Left kidney (tissue), 2 donors: ENCODE measurements around the gene GALNT18. TPM values are rescaled to one million over a fixed set of nuclear protein-coding genes. Genes with fewer than 3 reads are reported as not detected.
"Not testable (repeated sequence)": the region's sequence is repeated elsewhere in the genome, so short reads cannot be mapped to it uniquely, and the experiment has no call there.

Experiments
- DNase-seq: peaks from one replicate; pipeline ENCODE4 v3.0.0-alpha.2; 2013
- polyA plus RNA-seq: library from polyadenylated mRNA; unstranded; fragments of 120-200 nt; gene quantifications from one replicate; pipeline ENCODE4 v1.2.1, GENCODE V29; 2013; ENCODE audit not compliant: insufficient read length

Gene GALNT18
- polyA plus RNA-seq, 1 donor, result 20.8 TPM

DNA sequence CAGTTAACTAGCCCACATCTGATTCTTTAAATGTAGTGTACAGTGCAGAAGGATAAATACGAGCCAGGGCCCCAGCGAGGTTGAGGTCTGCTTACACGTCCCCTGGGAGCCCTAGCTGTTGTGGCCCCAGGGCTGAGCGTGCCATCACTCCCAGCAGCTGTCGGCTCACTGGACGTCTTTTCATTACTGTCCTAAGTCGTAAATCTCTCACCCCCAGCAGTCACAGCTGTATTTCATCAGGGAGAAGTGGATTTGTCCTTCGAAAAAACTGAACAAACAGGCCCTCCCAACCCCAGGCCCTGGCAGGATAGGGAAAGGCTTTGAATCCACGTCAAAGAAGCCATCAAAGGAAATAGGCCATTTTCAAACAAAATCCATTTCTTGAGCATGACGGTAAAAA is 158.4 kb downstream of the GALNT18 start:
- DNase-seq, result peak; percentile 47

DNA sequence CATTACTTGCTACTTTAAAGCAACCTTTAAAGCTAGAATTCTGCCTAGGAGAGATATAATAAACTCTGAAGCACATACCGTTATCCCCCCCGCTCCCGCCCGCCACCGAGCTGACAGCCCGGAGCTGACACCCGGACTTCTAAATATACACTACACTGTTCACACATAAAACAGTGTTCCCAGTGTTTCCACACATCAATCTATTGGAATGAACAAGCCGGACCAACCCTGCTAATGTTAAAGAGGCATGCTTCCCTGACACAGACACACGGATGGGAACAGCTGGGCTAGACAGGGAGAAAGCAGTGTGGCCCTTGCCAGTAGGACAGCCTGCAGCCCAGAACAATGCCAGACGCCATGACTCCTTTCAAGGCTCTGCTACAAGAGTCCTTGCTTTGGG is 160.3 kb downstream of the GALNT18 start:
- no peak for DNase-seq

GRCh38 chr11:11459578-11459977 is 162.2 kb downstream of the GALNT18 start:
- DNase-seq, result no peak

DNA sequence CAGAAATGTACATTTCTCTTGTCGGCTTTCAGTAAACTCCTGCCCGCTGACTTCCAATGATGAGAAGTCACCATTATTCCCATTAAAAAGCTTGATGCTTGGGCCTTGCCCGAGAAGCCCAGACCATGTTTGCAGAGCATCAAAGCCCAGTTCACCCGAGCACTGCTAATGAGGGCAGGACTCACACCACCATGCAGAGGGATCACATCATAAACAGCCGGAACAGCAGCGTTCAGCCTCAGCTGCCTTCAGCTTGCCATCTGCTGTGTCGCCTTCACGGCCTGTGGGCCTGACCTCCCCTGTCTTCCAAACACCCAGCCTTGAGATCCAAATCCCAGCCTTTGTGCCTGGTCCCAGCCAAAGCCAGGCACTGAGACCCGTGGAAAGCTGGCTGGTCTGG is 163.3 kb downstream of the GALNT18 start:
- no peak for DNase-seq

DNA sequence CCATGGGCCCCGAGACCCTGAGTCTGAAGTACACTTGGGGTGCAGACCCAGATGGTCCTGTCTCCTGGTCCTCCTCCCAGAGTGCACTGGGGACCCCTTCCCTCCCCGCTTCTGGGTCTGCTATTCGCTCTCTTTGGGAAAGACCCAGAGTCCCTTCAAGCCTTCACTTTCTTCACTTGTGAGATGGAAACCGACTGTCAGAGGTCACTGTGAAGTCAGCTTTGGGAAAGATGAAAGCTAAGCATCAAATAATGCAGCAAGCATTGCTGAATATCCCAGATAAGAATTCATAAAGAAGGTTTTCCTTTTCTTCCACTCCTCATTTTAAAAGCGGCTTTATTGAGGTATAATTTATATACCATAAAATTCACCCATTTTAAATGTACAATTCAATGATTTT is 163.8 kb downstream of the GALNT18 start:
- no peak for DNase-seq

GRCh38 chr11:11456866-11457265 is 164.9 kb downstream of the GALNT18 start:
- DNase-seq, result no peak

DNA sequence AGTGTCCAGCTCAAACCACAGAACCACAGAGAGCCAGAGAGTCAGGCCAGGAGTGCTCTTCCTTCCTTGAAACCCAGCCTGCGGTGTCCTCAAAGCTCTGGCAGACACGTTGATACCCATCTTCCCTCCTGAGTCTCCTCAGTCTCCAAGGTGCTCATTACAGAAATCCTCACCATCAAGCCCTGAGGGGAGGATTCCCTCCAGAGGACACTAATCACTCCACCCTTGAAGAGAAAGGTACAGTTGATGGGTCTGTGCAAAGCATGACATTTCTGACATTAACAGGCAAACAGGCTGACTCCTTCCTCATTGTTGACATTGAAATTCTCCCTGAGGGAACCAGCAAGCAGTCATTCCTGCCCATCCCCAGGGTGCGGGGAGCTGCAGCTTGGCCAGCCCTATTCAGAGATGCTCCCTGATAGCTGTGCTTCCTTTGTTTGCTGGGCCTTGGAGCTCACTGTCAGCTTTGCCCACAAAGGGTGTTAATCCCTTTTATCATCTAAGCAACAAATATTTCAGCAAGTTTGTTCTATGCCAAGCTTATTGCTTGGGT is 167.1 kb downstream of the GALNT18 start:
- DNase-seq, result no peak

- no peak for DNase-seq
Measured at GRCh38 chr11:11451501-11452005, 170.3 kb downstream of the GALNT18 start.

DNA sequence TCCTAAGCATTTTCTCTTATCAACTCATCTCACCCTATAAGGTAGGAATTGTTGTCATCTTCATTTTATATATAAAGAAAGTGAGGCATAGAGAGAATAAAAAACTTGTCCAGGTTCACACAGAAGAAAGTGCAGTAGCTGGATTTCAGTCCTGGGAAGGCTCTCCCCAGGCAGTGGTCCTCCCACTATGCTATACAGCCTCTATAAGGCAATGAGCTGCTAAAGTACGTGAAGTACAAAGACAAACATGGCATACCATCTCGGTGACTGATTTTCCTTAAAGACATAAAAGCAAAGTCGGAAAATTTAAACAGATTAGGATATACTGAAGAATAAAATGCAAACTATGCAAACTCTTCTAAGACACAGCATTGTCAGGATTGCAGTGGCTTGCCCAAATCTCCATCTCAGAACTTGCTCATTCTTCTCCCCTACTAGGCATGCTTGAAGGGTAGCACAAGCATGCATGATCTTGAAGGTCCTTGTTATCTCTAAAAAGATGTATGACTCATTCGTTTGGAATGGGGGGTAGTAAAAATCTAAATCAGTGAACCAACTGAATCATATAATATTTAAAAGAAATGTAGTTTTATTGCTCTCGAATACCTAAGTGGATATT is 171.0 kb downstream of the GALNT18 start:
- no peak for DNase-seq

- no peak for DNase-seq
Measured at GRCh38 chr11:11449327-11449726, 172.5 kb downstream of the GALNT18 start.

GRCh38 chr11:11448626-11449025 is 173.2 kb downstream of the GALNT18 start:
- no peak for DNase-seq

GRCh38 chr11:11447601-11448000 is 174.2 kb downstream of the GALNT18 start:
- not testable (repeated sequence) for DNase-seq

- DNase-seq, result no peak
Measured at GRCh38 chr11:11446967-11447366, 174.8 kb downstream of the GALNT18 start.

DNA sequence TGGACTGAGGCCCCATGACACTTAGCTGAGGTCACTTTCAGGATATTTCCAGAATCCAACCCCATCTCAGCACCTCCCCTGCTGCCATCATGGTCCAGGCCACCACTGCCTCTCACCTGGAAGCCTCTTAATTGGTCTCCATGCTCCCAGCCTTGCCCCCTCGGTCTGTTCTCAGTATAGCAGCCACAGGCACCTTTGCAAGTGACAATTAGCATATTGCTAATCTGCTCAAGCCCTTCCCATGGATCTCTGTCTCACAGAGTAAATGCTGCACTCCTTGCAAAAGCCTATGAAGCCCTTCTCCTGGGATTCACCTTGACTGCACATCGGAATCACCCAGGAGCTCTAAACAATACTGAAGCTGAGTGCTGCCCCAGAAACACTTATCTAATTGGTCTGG is 175.2 kb downstream of the GALNT18 start:
- no peak for DNase-seq

DNA sequence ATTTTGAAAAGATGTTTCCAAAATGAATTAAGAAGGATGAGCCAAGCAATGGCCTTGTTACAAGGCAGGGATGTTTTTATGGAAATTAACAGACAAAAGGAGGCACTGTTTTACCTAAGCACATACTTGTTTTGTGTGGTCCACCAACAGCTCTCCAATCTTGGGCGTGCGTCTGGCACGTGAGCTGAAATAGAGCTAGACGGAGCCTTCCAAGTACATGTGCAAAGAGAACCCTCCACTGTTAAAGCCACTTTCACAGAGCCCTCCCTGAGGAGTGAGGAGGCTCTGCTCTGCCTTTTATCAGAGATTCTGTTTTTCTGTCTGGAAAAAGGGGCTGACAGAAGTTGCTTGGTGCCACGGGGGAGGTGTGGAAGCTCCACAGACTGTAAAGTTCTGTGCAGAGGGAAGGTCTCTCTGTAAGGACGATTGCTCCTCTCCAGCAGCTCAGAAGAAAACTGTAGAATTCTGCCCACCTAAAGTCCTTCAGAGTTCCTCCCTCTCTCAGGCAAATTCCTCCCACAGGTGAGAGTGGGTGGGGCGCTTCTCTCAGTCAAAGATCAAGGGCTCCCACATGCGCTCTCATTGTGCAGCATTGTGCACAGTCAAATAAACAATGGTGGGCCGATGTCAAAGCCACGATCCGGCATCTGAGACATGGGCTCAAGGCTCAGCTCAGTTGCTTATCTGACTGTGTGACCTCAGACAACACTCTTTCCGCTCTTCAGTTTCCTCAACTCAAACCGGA is 176.2 kb downstream of the GALNT18 start:
- no peak for DNase-seq

DNA sequence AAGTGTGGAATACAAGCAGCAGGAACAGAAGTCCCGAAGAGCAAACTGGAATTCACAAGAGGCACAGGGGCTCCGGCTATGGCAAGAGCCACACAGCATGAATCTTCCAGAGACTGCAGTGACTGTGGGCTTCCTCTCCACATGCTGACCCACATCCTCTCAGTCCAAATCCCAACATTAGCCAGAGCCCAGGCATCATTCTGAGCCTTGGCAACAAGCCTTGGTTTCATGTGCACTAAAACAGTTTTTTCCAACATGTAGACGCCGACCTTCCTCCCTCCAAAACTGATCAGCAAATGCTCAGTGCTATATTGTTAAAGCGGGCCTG is 177.0 kb downstream of the GALNT18 start:
- no peak for DNase-seq

GRCh38 chr11:11444027-11444803 is 177.6 kb downstream of the GALNT18 start:
- no peak for DNase-seq

DNA sequence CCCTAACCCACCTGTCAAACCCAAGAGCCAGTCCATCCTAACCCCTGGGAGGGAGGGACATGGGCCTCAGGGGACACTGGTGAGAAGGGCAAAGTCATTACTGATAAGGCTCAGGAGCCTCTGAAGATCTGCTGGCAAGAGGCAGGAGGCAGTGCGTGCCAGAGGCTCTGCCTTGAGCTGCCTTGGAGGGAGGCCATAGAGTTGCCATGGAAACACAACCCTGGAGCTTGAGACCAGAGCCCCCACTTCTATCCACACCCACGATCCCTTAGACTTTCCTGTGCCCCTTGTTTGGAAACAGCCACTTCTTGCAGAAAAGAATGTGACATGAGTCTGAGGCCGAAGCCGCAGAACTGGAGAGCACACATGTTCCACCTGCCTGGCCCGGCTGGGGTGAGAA is 179.0 kb downstream of the GALNT18 start:
- no peak for DNase-seq

DNA sequence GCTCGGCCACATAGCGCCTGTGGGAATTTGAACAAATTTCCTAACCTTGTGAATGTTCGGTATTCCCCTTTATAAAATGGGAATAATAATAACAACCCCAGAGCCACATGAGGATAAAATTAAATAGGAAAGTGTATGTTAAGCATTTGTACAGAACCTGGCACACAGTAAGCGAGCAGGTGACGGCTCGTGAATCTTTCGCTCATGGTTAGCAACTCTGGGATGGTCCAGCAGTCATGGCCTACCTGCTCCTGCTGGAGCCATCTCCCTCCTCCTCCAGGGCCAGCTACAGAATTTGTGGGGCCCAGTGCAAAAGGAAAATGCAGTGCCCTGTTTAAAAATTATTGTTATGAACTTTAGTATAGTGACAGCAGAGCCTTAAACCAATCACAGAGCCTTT is 180.3 kb downstream of the GALNT18 start:
- DNase-seq, result no peak

GRCh38 chr11:11441091-11441490 is 180.7 kb downstream of the GALNT18 start:
- DNase-seq, result no peak

GRCh38 chr11:11440144-11440543 is 181.7 kb downstream of the GALNT18 start:
- no peak for DNase-seq

GRCh38 chr11:11439591-11439990 is 182.2 kb downstream of the GALNT18 start:
- no peak for DNase-seq
